ENCODE data around the gene POU6F2. TPM values are rescaled to one million over a fixed set of nuclear protein-coding genes. Genes with fewer than 3 reads are reported as not detected.
A peak's percentile ranks its signal among the peaks of the same experiment; 100 is the strongest.

POU6F2 gene
- total RNA-seq, 1 donor from 2014 or later: 34.7 TPM

DNA sequence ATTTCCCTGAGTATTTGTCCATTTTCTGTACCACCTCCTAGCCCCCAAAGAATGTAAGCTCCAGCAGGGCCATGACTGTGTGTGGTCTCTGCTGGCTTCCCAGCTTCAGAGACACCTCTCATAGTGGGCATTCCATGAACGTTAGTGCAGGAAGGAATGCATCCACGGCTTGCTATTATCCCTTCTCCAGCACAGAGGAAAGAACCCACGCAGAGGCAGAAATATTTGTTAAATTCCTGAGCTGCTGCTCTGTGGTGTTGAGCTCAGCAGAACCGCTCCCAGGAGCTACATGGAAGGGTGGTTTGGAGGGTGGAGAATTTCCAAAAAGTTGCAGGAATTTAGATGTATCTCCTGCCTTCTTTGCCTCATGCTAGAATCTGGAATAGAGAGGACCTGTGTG lies 275.2 kb downstream of the POU6F2 start:
- Mint-ChIP-seq H3K4me3 (ENCODE audit: unreplicated experiment) (no peak overlapping the region), H3K36me3 (ENCODE audit: unreplicated experiment) (no peaks in the 10 kb centered on the region), H3K9me3 (ENCODE audit: unreplicated experiment) (no peaks in the 10 kb centered on the region), H3K27ac (ENCODE audit: unreplicated experiment) (no peak overlapping the region), H3K4me1 (ENCODE audit: low read depth, unreplicated experiment) (peaks cover 35% of the 10 kb centered on the region), H3K27me3 (ENCODE audit: unreplicated experiment) (peaks cover 2% of the 10 kb centered on the region)
- DNase-seq: no peak
- TF ChIP-seq, protein P1, sequence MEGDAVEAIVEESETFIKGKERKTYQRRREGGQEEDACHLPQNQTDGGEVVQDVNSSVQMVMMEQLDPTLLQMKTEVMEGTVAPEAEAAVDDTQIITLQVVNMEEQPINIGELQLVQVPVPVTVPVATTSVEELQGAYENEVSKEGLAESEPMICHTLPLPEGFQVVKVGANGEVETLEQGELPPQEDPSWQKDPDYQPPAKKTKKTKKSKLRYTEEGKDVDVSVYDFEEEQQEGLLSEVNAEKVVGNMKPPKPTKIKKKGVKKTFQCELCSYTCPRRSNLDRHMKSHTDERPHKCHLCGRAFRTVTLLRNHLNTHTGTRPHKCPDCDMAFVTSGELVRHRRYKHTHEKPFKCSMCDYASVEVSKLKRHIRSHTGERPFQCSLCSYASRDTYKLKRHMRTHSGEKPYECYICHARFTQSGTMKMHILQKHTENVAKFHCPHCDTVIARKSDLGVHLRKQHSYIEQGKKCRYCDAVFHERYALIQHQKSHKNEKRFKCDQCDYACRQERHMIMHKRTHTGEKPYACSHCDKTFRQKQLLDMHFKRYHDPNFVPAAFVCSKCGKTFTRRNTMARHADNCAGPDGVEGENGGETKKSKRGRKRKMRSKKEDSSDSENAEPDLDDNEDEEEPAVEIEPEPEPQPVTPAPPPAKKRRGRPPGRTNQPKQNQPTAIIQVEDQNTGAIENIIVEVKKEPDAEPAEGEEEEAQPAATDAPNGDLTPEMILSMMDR (IDR thresholded peaks at IDR 0.05; ENCODE audit: partially characterized antibody, unreplicated experiment): no peak

DNA sequence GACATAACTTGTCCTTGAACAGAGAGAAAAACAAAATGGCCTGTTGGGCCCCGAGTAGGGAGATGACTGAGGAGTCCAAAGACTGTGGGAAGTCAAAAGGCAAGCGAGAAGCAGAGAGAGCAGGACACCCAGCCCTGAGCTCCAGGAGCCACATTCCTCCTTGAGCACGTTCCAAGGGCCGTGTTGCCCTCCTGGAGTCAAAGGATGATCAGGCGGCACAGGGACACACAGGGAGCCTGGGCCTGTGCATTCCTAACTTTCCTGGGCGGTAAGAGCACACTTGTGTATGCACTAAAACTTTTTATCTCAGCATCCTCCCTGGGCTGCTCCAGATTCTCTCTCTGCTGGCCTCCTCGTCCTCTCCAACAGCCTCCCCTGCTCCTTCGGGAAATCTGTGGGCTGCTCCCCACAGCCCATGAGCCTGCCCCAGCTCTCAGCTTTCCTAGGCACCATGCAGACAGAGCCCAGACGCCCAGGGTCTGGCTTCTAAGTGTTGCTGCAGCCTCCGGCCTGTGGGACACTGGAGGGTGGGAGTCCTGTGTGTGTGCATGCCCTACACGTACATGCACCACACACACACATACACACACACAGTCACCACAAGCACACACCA lies 281.8 kb downstream of the POU6F2 start:
- TF ChIP-seq, protein P1 (IDR thresholded peaks at IDR 0.05; ENCODE audit: partially characterized antibody, unreplicated experiment): no peak
- no peaks in the 10 kb centered on the region for H3K9me3 Mint-ChIP-seq (ENCODE audit: unreplicated experiment)
- no peak overlapping the region for H3K27ac Mint-ChIP-seq (ENCODE audit: unreplicated experiment)
- no peak overlapping the region for H3K4me3 Mint-ChIP-seq (ENCODE audit: unreplicated experiment)
- peak; percentile 23 for DNase-seq
- no peaks in the 10 kb centered on the region for H3K36me3 Mint-ChIP-seq (ENCODE audit: unreplicated experiment)
- peaks cover 3% of the 10 kb centered on the region for H3K4me1 Mint-ChIP-seq (ENCODE audit: low read depth, unreplicated experiment)
- no peaks in the 10 kb centered on the region for H3K27me3 Mint-ChIP-seq (ENCODE audit: unreplicated experiment)

DNA sequence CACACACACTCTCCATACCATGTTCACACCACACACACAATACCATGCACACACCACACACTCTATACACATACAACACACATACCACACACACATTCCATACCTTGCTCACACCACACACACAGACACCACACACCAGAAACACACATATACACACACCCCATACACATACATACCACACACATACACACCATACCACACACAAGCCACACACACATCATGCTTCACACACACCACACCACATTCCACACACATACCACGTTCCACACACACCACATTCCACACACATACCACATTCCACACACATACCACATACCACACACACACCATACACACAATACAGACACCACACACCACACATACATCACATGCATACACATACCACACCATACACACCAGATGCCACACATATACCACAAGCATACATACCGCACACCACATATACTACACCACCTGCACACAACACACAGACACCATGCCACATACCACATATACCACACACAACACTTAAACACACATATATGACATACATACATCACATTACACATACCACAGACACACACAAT lies 282.7 kb downstream of the POU6F2 start:
- Mint-ChIP-seq H3K4me3 (ENCODE audit: unreplicated experiment) (no peak overlapping the region), H3K36me3 (ENCODE audit: unreplicated experiment) (no peaks in the 10 kb centered on the region), H3K27me3 (ENCODE audit: unreplicated experiment) (no peaks in the 10 kb centered on the region), H3K9me3 (ENCODE audit: unreplicated experiment) (no peaks in the 10 kb centered on the region), H3K27ac (ENCODE audit: unreplicated experiment) (no peak overlapping the region), H3K4me1 (ENCODE audit: low read depth, unreplicated experiment) (no peaks in the 10 kb centered on the region)
- TF ChIP-seq, protein P1 (IDR thresholded peaks at IDR 0.05; ENCODE audit: partially characterized antibody, unreplicated experiment): no peak
- no peak for DNase-seq

DNA sequence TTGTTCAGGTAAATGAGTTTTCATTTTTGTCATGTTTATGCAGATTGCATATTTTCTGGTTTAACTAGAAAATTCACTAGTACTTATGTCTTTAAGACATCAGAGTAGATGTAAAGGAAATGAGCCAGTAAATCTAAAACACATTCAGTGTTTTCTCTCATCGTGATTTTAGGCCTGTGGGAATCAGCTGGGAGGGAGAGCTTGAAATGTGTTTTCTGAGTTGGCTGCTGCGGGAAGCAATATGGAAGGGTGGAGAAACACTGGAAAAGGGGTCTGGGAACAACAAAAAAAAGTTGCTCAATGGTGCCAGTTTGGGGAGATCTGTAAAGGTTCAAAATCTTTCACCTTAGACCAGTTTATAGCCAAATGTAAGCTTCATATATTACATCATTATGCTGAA lies 284.1 kb downstream of the POU6F2 start:
- Mint-ChIP-seq H3K27me3 (ENCODE audit: unreplicated experiment) (no peaks in the 10 kb centered on the region), H3K36me3 (ENCODE audit: unreplicated experiment) (no peaks in the 10 kb centered on the region), H3K9me3 (ENCODE audit: unreplicated experiment) (no peaks in the 10 kb centered on the region), H3K4me1 (ENCODE audit: low read depth, unreplicated experiment) (peaks cover 5% of the 10 kb centered on the region), H3K4me3 (ENCODE audit: unreplicated experiment) (no peak overlapping the region), H3K27ac (ENCODE audit: unreplicated experiment) (no peak overlapping the region)
- TF ChIP-seq, protein P1 (IDR thresholded peaks at IDR 0.05; ENCODE audit: partially characterized antibody, unreplicated experiment): no peak
- DNase-seq: no peak
